Parathyroid adenoma (tissue), 2 donors: ENCODE results near the gene SUPT5H.

Experiments
- H2AFZ ChIP-seq: fragments of 300-600 bp; sonication (generic); one replicate; pipeline ENCODE4 v1.7.0; 2017; ENCODE audit warnings: antibody characterized with exemption, mild to moderate bottlenecking
- H3K27ac ChIP-seq: fragments of 300-600 bp; sonication (generic); one replicate; pipeline ENCODE4 v1.7.0; 2017
- H3K27me3 ChIP-seq: fragments of 300-600 bp; sonication (generic); one replicate; pipeline ENCODE4 v1.7.0; 2017; ENCODE audit warnings: low read length; ENCODE audit not compliant: control insufficient read depth, insufficient read depth
- H3K36me3 ChIP-seq: fragments of 300-600 bp; sonication (generic); one replicate; pipeline ENCODE4 v1.7.0; 2017; ENCODE audit warnings: low read length; ENCODE audit not compliant: control insufficient read depth, insufficient read depth
- H3K4me1 ChIP-seq: fragments of 300-600 bp; sonication (generic); one replicate; pipeline ENCODE4 v1.7.0; 2017; ENCODE audit warnings: control low read depth
- H3K4me2 ChIP-seq: fragments of 300-600 bp; sonication (generic); one replicate; pipeline ENCODE4 v1.7.0; 2017; ENCODE audit warnings: low read length
- H3K4me3 ChIP-seq: fragments of 300-600 bp; sonication (generic); one replicate; pipeline ENCODE4 v1.7.0; 2017; ENCODE audit warnings: low read depth, low read length
- H3K79me2 ChIP-seq: fragments of 300-600 bp; sonication (generic); one replicate; pipeline ENCODE4 v1.7.0; 2017; ENCODE audit warnings: control low read depth
- H3K9ac ChIP-seq: fragments of 300-600 bp; sonication (generic); one replicate; pipeline ENCODE4 v1.7.0; 2017; ENCODE audit warnings: mild to moderate bottlenecking
- H3K9me3 ChIP-seq: fragments of 300-600 bp; sonication (generic); one replicate; pipeline ENCODE4 v1.7.0; 2017; ENCODE audit warnings: low read length; ENCODE audit not compliant: control insufficient read depth
- TF ChIP-seq, protein P1 (sequence below): fragments of 300-600 bp; sonication (generic); IDR thresholded peaks from one replicate; pipeline ENCODE4 v1.7.0; 2017; ENCODE audit warnings: antibody characterized with exemption, mild to moderate bottlenecking
- donor health status: primary hyperparathyroidism.

SUPT5H gene

DNA sequence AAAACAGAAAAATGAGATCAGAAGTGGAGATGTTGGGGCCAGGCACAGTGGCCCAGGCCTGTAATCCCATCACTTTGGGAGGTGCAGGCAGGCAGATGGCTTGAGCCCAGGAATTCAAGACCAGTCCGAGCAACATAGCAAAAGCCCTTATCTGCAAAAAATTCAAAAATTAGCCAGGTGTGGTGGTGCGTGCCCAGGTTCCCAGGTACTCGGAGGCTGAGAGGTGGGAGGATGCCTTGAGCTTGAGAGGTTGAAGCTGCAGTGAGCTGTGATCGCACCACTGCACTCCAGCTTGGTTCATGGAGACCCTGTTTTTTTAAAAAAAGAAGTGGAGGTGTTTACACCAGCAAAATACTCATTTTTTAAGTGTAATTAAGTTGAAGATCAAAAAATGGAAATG lies 45.3 kb upstream of the SUPT5H start:
- TF ChIP-seq, protein P1, sequence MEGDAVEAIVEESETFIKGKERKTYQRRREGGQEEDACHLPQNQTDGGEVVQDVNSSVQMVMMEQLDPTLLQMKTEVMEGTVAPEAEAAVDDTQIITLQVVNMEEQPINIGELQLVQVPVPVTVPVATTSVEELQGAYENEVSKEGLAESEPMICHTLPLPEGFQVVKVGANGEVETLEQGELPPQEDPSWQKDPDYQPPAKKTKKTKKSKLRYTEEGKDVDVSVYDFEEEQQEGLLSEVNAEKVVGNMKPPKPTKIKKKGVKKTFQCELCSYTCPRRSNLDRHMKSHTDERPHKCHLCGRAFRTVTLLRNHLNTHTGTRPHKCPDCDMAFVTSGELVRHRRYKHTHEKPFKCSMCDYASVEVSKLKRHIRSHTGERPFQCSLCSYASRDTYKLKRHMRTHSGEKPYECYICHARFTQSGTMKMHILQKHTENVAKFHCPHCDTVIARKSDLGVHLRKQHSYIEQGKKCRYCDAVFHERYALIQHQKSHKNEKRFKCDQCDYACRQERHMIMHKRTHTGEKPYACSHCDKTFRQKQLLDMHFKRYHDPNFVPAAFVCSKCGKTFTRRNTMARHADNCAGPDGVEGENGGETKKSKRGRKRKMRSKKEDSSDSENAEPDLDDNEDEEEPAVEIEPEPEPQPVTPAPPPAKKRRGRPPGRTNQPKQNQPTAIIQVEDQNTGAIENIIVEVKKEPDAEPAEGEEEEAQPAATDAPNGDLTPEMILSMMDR: no peak
- H3K9me3 ChIP-seq: no peaks in the 10 kb centered on the region
- no peaks in the 10 kb centered on the region for H3K27me3 ChIP-seq
- no peak overlapping the region for H3K4me3 ChIP-seq
- H3K4me1 ChIP-seq: peaks cover 43% of the 10 kb centered on the region
- no peak overlapping the region for H2AFZ ChIP-seq
- no peaks in the 10 kb centered on the region for H3K36me3 ChIP-seq
- H3K27ac ChIP-seq: peak overlapping the region; percentile 100
- H3K9ac ChIP-seq: no peak overlapping the region
- H3K4me2 ChIP-seq: peak overlapping the region; percentile 26
- H3K79me2 ChIP-seq: peaks cover 4% of the 10 kb centered on the region

DNA sequence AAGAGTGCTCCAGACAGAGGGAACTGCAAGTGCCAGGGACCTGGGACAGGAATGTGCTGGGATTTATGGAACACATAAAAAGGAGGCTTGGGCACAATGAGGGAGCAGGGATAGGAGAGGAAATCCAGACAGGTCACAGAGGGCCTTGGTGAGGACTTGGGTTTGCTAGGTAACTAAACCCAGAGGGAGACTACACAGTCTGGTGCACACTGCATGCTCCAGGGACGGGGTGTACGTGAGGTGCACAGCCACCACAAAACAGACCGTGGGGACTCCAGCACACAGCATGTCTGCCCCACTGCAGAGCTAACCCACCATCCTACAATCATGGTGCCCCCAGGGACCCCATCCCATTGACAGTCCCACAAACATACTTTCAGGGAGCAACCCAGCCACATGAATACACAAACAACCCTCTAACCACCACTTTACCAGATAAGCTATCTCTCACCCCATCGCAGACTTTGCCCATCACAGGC lies 44.3 kb upstream of the SUPT5H start:
- TF ChIP-seq, protein P1: no peak
- H3K9me3 ChIP-seq: no peaks in the 10 kb centered on the region
- no peaks in the 10 kb centered on the region for H3K27me3 ChIP-seq
- peak overlapping the region; percentile 100 for H3K27ac ChIP-seq
- H3K9ac ChIP-seq: no peak overlapping the region
- H2AFZ ChIP-seq: peak overlapping the region; percentile 43
- peaks cover 4% of the 10 kb centered on the region for H3K79me2 ChIP-seq
- H3K36me3 ChIP-seq: no peaks in the 10 kb centered on the region
- no peak overlapping the region for H3K4me3 ChIP-seq
- peaks cover 43% of the 10 kb centered on the region for H3K4me1 ChIP-seq
- H3K4me2 ChIP-seq: peak overlapping the region; percentile 10

DNA sequence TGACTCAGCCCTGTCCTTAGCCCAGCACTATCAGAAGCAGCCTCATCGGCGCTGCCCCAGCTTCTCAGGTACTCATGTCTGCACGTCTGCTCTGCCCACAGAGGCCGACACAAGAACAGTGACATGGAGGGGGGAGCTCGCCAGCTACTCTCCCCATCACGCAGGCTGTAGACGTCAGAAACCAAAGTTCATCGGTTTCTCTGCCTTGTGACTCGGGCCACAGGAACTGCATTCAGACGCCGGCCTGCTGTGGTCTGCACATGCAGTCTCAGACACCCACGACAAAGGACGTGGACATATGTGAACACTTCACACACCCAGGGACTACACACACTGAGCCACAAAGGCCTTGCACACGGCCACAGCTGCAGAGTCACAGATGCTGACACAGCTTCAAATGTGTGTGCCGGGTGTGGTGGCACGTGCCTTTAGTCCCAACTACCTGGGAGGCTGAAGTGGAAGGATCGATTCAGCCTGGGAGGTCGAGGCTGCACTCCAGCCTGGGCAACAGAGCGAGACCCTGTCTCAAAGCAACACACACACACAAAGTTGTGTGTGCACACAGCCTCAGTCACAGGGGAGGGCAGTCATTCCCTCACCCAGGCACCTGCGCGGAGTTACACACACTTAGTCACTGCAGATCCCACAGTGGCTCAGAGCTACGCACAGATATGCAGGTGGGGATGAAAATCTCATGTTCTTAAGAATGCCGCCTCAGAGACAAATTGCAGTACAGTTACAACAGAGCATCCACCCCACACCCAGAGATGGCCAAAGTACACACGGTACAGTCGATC lies 43.6 kb upstream of the SUPT5H start:
- Histone ChIP-seq H3K4me1 (peaks cover 43% of the 10 kb centered on the region), H3K9me3 (no peaks in the 10 kb centered on the region), H3K79me2 (peaks cover 4% of the 10 kb centered on the region), H2AFZ (peak overlapping the region; percentile 84), H3K4me2 (peak overlapping the region; percentile 97), H3K36me3 (no peaks in the 10 kb centered on the region), H3K4me3 (peak overlapping the region; percentile 20), H3K27me3 (no peaks in the 10 kb centered on the region), H3K27ac (peak overlapping the region; percentile 100), H3K9ac (no peak overlapping the region)
- TF ChIP-seq, protein P1: no peak

DNA sequence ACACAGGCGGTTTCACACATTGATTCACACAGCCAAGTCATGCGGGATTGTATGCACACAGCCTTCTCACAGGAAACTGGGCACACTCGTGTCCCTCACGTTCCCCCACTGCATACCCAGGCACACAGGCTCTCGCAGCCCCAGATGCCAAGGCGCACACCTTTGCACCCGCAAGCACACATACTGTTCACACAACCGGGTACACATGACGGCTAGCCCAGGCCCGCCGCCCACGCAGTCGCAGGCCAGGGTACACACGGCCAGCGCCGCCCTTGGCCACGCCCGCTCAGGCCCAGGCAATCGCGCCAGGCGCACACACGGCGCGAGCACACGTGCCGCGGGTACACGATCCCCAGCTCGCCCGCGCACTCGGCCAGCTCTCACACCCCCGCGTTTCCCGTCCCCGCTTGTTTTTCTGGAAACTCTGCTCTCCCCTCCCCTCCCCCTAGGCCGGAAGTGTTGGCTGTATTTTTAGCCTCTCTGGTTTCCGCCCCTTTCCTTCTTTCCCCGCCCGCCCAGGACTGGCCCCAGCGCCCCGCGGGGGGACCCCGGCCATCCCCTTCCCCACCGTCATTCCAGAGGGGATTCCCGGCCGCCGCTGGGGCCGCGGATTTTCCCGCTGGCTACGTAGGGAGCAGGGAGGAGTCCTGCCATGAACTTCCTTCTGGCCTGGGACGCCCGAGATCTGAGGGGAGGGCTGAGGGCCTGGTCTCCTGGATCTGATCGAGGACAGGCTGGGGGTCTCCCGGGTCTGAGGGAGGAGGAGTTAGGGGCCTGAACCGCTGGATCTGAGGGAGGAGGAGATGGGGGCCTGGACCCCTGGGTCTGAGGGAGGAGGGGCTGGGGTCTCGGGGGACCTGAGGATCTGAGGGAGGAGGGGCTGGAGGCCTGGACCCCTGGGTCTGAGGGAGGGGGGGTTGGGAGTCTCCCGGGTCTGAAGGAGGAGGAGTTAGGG lies 42.8 kb upstream of the SUPT5H start:
- Histone ChIP-seq H3K9me3 (no peaks in the 10 kb centered on the region), H3K36me3 (no peaks in the 10 kb centered on the region), H3K27ac (peak overlapping the region; percentile 100), H3K79me2 (peaks cover 6% of the 10 kb centered on the region), H2AFZ (peak overlapping the region; percentile 84), H3K4me1 (peaks cover 43% of the 10 kb centered on the region), H3K4me3 (peak overlapping the region; percentile 76), H3K9ac (peak overlapping the region; percentile 95), H3K4me2 (peak overlapping the region; percentile 97), H3K27me3 (no peaks in the 10 kb centered on the region)
- TF ChIP-seq, protein P1: no peak
